ENCODE measurements around the gene C2CD4B.

C2CD4B gene

GRCh38 chr15:62115847-62116246 is 49.2 kb downstream of the C2CD4B start:
- DNase-seq, result no peak

Data from fibroblast of skin of right biceps (primary cell).